Fibroblast of skin of right quadriceps (primary cell): ENCODE data around the gene CMIP.
A peak's percentile ranks its signal among the peaks of the same experiment; 100 is the strongest.
"Not testable (repeated sequence)": the region's sequence is repeated elsewhere in the genome, so short reads cannot be mapped to it uniquely, and the experiment has no call there.

Experiments used
- DNase-seq: peaks from one replicate; pipeline ENCODE4 v3.0.0-alpha.2; 2013

CMIP gene

GRCh38 chr16:81734632-81735434, 290.2 kb downstream of the CMIP start:
- no peak for DNase-seq

GRCh38 chr16:81737885-81738536, 293.4 kb downstream of the CMIP start:
- peak; percentile 62 for DNase-seq

GRCh38 chr16:81738783-81739496, 294.3 kb downstream of the CMIP start:
- DNase-seq, result no peak

DNA sequence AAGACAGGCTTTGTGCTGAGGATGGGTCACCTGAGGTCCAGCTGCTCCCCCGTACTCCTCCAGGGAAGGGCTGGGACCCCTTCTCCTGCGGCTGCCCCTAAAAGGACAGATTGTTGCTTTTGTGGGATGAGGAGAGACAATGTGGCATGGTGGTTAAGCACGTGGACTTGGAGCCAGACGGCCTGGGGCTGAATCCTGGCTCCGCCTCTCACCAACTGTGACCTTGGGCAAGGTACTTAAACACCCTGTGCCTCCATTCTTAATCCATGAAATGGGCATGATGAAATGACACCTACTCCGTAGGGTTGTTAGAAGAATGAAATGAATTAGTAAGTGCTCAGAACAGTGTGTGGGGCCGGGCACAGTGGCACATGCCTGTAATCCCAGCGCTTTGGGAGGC, 294.9 kb downstream of the CMIP start:
- no peak for DNase-seq

GRCh38 chr16:81740169-81740568, 295.6 kb downstream of the CMIP start:
- no peak for DNase-seq

DNA sequence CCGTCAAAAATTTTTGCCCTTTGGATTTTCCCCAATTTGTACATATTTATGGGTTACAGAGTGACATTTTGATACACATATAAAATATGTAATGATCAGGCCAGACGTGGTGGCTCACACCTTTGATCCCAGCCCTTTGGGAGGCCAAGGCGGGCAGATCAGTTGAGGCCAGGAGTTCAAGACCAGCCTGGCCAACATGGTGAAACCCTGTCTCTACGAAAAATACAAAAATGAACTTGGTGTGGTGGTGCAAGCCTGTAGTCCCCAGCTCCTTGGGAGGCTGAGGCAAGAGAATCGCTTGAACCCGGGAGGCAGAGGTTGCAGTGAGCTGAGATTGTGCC, 296.8 kb downstream of the CMIP start:
- not testable (repeated sequence) for DNase-seq

DNA sequence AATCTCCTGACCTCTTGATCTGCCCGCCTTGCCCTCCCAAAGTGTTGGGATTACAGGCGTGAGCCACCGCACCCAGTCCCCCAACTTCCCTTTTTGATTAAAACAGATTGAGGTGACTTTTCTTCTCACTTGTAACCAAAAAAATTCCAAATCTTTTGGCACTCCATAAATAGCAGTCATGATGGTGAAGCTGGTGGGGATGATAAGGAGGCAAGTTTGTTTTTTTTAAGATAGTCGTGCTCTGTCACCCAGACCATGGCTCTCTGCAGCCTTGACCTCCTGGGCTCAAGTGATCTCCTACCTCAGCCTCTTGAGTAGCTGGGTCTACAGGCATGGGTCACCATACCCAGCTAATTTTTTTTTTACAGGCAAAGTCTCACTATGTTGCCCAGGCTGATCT, 299.8 kb downstream of the CMIP start:
- no peak for DNase-seq

DNA sequence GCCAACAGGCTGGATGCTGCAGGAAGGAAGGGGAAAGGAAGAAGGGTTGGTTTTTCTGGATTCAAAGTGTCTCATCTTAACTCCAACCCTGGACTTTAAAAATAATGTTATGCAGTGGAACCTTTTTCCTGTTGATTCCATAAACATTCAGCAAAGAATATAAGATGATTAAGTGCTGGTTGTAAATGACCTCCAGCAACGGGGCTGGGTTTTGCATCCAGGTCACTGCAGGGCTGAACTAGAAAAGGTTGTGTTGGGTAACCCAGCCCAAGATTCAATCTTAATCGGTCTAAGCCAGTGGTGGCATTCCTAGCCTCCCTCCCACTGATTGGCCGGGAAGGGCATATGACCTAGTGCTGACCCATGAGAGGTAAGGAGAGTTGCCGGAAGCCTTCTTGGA, 300.3 kb downstream of the CMIP start:
- no peak for DNase-seq

- peak; percentile 54 for DNase-seq
Measured at GRCh38 chr16:81745704-81746558, 301.3 kb downstream of the CMIP start.

DNA sequence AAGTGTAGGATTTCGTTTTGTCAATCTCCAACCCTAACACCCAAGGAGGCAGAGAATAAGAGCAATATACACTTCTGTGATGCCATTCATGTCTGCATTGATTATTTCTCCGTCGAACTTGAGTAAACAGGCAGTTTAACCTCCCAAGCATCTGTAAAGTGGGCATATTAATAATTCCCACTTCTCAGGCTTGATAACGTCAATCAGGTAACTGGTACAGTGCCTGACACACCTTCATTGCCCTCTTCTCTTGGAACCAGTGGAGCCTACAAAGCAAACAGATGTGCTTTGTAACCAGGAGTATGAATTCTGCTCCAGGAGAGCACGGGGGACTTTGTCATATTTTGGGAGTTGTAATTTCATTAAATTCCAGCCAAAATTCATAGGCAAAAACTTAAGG, 302.0 kb downstream of the CMIP start:
- DNase-seq, result no peak

DNA sequence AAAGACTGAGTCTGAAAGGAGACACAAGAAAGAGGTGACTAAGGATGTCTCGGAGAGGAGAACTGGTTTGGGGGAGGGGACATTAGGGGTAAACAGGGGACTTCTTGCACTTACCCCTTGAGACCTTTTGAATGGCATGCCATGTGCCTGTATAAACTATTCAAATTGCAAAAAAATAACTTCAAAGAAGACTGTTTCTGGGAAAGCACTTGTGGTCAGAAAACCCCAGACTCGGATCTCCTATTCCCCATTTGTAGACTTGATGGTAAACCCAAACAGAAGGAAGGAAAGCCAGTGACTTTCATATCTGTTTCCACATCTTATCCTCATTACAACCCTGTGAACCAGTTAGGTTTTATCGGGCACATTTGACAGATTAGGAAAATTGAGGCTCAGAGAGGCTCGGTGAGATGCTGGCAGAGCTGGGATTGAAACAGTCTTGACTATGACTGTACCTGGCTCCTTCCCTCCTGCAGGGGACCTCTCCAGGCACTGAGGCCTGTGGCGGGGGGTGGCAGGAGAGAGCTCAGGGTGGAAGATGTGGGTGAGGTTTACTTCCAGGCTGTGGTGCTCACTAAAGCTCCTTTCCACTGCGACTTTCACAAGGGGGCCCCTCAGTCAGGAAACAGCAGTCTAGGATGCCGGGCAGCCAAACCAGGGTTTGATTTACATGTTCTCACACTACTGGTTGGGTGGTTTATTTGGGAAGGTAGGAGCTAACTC, 304.0 kb downstream of the CMIP start:
- DNase-seq, result no peak

GRCh38 chr16:81752225-81752875, 307.7 kb downstream of the CMIP start:
- no peak for DNase-seq

- no peak for DNase-seq
Measured at GRCh38 chr16:81752876-81753227, 308.2 kb downstream of the CMIP start.

DNA sequence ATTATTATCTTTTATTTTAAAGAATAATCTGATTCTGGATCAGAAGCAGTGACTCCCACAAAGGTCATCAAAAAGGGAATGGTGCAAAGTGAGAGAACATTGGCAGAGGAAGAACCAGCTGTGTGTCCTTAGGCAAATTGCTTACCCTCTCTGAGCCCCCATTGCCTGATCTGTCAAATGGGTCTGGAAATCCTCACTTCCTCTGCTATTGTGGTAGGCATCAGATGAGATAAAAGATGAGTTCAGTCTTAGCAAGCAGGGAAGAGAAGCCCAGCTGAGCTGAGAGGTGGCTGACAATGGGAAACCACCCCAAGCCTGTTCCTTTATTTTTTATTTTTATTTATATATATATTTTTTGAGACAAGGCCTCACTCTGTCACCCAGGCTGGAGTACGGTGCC, 310.2 kb downstream of the CMIP start:
- no peak for DNase-seq

DNA sequence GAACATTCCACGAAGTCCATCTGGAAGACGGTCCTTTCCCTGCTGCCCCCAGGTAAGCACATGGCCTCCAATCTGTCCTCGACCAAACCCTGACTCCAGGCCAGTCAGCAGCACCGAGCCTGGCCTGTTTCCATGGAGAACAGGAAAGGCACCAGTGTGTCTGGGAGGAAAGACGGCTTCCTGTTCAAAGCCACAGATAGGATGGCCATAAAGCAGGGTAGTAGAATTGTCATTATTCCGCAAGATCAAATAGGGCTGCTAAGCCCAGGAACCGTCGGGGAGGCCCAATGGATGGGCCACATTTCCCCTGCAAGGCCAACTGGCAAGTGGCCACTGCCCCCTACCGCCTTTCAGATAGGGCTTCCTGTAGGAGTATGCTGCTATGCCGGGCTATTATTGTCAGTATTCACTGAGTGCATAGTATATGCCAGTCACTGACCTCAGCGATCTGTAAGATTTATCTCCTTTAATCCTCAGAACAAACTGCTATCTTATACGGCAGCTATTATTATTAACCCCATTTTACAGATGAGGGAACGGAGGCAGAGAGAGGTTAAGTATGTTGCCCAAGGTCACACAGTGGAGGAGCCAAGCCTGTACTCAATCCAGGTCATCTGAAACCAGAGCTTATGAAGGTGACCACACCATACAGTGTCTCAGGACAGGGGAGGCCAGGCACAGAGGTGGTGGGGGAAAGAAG, 311.5 kb downstream of the CMIP start:
- DNase-seq, result peak; percentile 13

GRCh38 chr16:81756615-81757356, 312.2 kb downstream of the CMIP start:
- DNase-seq, result no peak

DNA sequence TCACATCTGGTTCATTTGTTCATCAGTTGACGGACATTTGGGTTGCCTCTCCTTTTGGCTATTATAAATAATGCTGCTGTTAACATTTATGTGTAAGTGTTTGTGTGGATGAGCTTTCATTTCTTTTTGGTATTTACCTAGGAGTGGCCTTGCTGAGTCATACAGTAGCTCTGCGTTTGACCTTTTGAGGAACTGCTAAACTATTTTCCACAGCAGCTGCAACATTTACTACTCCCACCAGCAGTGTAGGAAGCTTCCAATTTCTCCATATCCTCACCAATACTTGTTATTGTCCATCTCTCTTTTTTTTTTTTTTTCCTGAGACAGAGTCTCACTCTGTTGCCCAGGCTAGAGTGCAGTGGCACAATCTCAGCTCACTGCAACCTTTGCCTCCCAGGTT, 313.8 kb downstream of the CMIP start:
- DNase-seq, result no peak
